Activated CD8-positive, alpha-beta T cell treated with anti-CD3 and anti-CD28 coated beads for 36 hours (primary cell): ENCODE data around the gene XPC. TPM values are rescaled to one million over a fixed set of nuclear protein-coding genes. Genes with fewer than 3 reads are reported as not detected.

Experiments used
- ATAC-seq: fragments of 200-7000 bp; cut with Tn5 transposase; one replicate; pipeline ENCODE4 v1.10.0; 2021; ENCODE audit warnings: mild to moderate bottlenecking, moderate library complexity
- CTCF ChIA-PET: fragments of 350-600 bp; sonication (Branson Sonifier 250); formaldehyde crosslinking; loops from one replicate; lab custom pipeline; 2021; ENCODE audit warnings: antibody characterized with exemption; lab: Charles Lee
- POLR2A ChIA-PET: fragments of 350-600 bp; sonication (Branson Sonifier 250); formaldehyde crosslinking; loops from one replicate; lab custom pipeline; 2021; ENCODE audit warnings: antibody characterized with exemption; lab: Charles Lee
- DNase-seq: peaks from one replicate; pipeline ENCODE4 v3.0.0-alpha.2; 2020
- H3K27ac Mint-ChIP-seq: one replicate; pipeline ENCODE4 v1.8.0; 2021; ENCODE audit warnings: mild to moderate bottlenecking, mixed read lengths
- H3K27me3 Mint-ChIP-seq: one replicate; pipeline ENCODE4 v1.8.0; 2021; ENCODE audit warnings: mixed read lengths
- H3K36me3 Mint-ChIP-seq: one replicate; pipeline ENCODE4 v1.8.0; 2021; ENCODE audit warnings: low read depth, mixed read lengths
- H3K4me1 Mint-ChIP-seq: one replicate; pipeline ENCODE4 v1.8.0; 2021; ENCODE audit warnings: low read depth, mixed read lengths
- H3K4me3 Mint-ChIP-seq: one replicate; pipeline ENCODE4 v1.8.0; 2021; ENCODE audit warnings: mild to moderate bottlenecking, moderate library complexity, mixed read lengths
- H3K9me3 Mint-ChIP-seq: one replicate; pipeline ENCODE4 v1.8.0; 2021; ENCODE audit warnings: mixed read lengths
- CTCF ChIP-seq: fragments of 200-600 bp; IDR thresholded peaks from one replicate; pipeline ENCODE4 v1.8.0; 2022; ENCODE audit warnings: antibody characterized with exemption, mild to moderate bottlenecking
- intact Hi-C: fragments of 100-400 bp; cut with micrococcal nuclease; formaldehyde crosslinking; loops from one replicate; pipeline ENCODE4 v1.10.0; 2022
- total RNA-seq, 2 experiments: library from RNA; stranded (reverse); gene quantifications; one replicate each; pipeline ENCODE4 v1.2.3, GENCODE V29; 2021

The XPC gene
- total RNA-seq, 2 experiments from 2014 or later = 23.5 to 24.8 TPM

- no peaks in the 10 kb centered on the region for H3K9me3 Mint-ChIP-seq
- intact Hi-C loops = loop anchor here (2.0 to 5.0 kb wide), 2 partner anchors 37 to 54 kb away; partner anchors contain the start of genes CHCHD4 and TMEM43
- ChIA-PET POLR2A (interaction anchor here (0.5 to 2.6 kb wide), 23 partner anchors 9 to 473 kb away, joined by 3 to 39 read pairs (median 3); partner anchors contain the start of genes CCDC174, CHCHD4 and TMEM43), CTCF (interaction anchor here (1.1 to 3.1 kb wide), 11 partner anchors 9 to 294 kb away, joined by 3 to 21 read pairs (median 4); partner anchors contain the start of genes CHCHD4 and TMEM43)
- no peak for TF ChIP-seq CTCF
- peaks cover 28% of the 10 kb centered on the region for H3K36me3 Mint-ChIP-seq
- H3K27me3 Mint-ChIP-seq = no peaks in the 10 kb centered on the region
- DNase-seq = no peak
- H3K4me1 Mint-ChIP-seq = peaks cover 60% of the 10 kb centered on the region
- ATAC-seq = no peak
- peak overlapping the region; percentile 87 for H3K4me3 Mint-ChIP-seq
- peak overlapping the region; percentile 96 for H3K27ac Mint-ChIP-seq
Measured at GRCh38 chr3:14179114-14179465, 689 bp upstream of the XPC start.

GRCh38 chr3:14177580-14178246, 688 bp downstream of the XPC start:
- no peaks in the 10 kb centered on the region for H3K9me3 Mint-ChIP-seq
- ChIA-PET POLR2A (interaction anchor here (0.7 to 2.6 kb wide), 13 partner anchors 9 to 474 kb away, joined by 3 to 39 read pairs (median 4); partner anchors contain the start of genes CCDC174, CHCHD4 and TMEM43), CTCF (interaction anchor here (0.6 to 3.1 kb wide), 8 partner anchors 11 to 293 kb away, joined by 3 to 21 read pairs (median 3); no protein-coding TSS in a partner anchor)
- DNase-seq (peak; percentile 9), ATAC-seq (peak; percentile 1)
- peak overlapping the region; percentile 87 for H3K4me3 Mint-ChIP-seq
- no peaks in the 10 kb centered on the region for H3K27me3 Mint-ChIP-seq
- no peak for TF ChIP-seq CTCF
- H3K27ac Mint-ChIP-seq = peak overlapping the region; percentile 96
- H3K36me3 Mint-ChIP-seq = peaks cover 18% of the 10 kb centered on the region
- H3K4me1 Mint-ChIP-seq = peaks cover 60% of the 10 kb centered on the region
- intact Hi-C loops = loop anchor here (2.0 to 5.0 kb wide), 2 partner anchors 35 to 53 kb away; partner anchors contain the start of genes CHCHD4 and TMEM43

GRCh38 chr3:14175383-14176037, 2.9 kb downstream of the XPC start:
- POLR2A ChIA-PET = interaction anchor here (0.6 to 2.0 kb wide), 6 partner anchors 10 to 52 kb away, joined by 3 to 6 read pairs (median 4); partner anchors contain the start of gene TMEM43
- Mint-ChIP-seq H3K27ac (peak overlapping the region; percentile 39), H3K9me3 (no peaks in the 10 kb centered on the region), H3K27me3 (no peaks in the 10 kb centered on the region), H3K4me3 (no peak overlapping the region), H3K4me1 (peaks cover 54% of the 10 kb centered on the region), H3K36me3 (peaks cover 20% of the 10 kb centered on the region)
- CTCF ChIA-PET = interaction anchor here (1.0 to 1.6 kb wide), 6 partner anchors 23 to 295 kb away, joined by 3 to 12 read pairs (median 4); partner anchors contain the start of genes CHCHD4 and TMEM43
- no peak for TF ChIP-seq CTCF
- DNase-seq (peak; percentile 62), ATAC-seq (peak; percentile 22)
- intact Hi-C loops = loop anchor here (5.0 kb wide), 1 partner anchor 33 kb away; no protein-coding TSS in a partner anchor

- ATAC-seq (no peak), DNase-seq (no peak)
- intact Hi-C loops = no loop called here
- Mint-ChIP-seq H3K36me3 (peaks cover 31% of the 10 kb centered on the region), H3K4me3 (no peak overlapping the region), H3K9me3 (no peaks in the 10 kb centered on the region), H3K27ac (no peak overlapping the region), H3K4me1 (peaks cover 55% of the 10 kb centered on the region), H3K27me3 (no peaks in the 10 kb centered on the region)
- no peak for TF ChIP-seq CTCF
- ChIA-PET CTCF (interaction anchor here (1.6 to 2.3 kb wide), 2 partner anchors 30 to 294 kb away, joined by 3 to 7 read pairs; no protein-coding TSS in a partner anchor), POLR2A (interaction anchor here (0.6 to 2.0 kb wide), 3 partner anchors 47 to 747 kb away, joined by 3 to 6 read pairs (median 3); partner anchors contain the start of gene TMEM43)
Measured at GRCh38 chr3:14174483-14174882, 3.9 kb downstream of the XPC start.
